VCaP (cell line): ENCODE results near the gene ADCYAP1R1.

Experiments
- H3K27ac ChIP-seq: fragments of 450-650 bp; 2 replicates; pipeline ENCODE4 v1.5.1; 2017
- TF ChIP-seq, protein P1 (sequence below): fragments of 450-650 bp; conservative IDR thresholded peaks from 2 replicates; pipeline ENCODE4 v1.5.1; 2017; ENCODE audit warnings: mild to moderate bottlenecking, moderate library complexity

Gene ADCYAP1R1

DNA sequence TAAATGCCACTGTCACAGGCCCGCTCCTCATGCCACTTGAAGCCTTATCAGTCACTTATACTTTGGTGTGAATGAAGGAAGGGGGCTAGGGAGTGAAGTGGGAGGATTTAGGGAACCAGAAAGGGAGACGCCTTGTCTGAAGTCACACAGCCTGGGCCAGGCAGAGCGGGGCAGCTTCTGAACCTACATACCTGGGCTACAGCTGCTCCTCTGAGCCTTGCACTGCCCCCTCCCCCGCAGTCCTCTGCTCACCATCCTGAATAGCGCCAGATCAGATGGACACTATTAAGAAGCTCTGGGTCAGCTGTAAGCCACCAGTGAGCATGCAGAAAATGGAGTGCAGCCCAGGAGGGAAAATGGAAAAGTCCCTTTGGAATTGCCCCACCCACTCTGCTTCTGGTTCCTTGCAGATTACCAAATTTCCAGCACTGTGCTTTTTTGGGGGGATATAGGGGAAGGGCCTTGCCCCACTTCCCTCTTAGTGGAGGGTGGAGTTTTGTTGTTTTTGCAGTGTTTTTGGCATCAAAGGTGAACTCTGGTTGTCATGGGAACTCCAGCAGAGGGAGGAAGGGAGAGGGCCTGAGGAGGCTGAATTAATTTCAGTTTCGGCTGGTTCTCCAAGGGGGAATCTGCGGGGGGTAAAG, 35.0 kb upstream of the ADCYAP1R1 start:
- TF ChIP-seq, protein P1, sequence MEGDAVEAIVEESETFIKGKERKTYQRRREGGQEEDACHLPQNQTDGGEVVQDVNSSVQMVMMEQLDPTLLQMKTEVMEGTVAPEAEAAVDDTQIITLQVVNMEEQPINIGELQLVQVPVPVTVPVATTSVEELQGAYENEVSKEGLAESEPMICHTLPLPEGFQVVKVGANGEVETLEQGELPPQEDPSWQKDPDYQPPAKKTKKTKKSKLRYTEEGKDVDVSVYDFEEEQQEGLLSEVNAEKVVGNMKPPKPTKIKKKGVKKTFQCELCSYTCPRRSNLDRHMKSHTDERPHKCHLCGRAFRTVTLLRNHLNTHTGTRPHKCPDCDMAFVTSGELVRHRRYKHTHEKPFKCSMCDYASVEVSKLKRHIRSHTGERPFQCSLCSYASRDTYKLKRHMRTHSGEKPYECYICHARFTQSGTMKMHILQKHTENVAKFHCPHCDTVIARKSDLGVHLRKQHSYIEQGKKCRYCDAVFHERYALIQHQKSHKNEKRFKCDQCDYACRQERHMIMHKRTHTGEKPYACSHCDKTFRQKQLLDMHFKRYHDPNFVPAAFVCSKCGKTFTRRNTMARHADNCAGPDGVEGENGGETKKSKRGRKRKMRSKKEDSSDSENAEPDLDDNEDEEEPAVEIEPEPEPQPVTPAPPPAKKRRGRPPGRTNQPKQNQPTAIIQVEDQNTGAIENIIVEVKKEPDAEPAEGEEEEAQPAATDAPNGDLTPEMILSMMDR: no peak
- no peak overlapping the region for H3K27ac ChIP-seq

DNA sequence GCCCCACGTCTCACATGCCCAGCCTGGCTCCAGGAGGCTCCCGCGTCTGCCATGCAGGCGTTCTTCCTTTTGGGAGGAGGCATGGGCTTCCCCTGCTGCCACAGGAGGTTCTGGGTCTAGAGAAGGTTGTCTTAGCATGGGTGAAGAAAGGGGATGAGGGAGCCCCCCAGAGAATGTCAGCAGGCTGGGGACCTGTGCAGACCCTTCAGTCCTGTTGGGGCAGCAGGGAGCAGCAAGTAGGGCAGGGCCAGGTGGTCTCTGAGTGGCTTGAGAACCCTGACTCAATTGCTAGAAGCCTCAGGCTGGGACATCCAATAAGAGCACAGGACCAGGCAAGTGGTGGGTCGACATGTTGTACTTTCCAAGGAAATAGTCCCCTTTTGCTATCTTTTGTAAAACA, 34.4 kb upstream of the ADCYAP1R1 start:
- no peak overlapping the region for H3K27ac ChIP-seq
- TF ChIP-seq, protein P1: no peak

DNA sequence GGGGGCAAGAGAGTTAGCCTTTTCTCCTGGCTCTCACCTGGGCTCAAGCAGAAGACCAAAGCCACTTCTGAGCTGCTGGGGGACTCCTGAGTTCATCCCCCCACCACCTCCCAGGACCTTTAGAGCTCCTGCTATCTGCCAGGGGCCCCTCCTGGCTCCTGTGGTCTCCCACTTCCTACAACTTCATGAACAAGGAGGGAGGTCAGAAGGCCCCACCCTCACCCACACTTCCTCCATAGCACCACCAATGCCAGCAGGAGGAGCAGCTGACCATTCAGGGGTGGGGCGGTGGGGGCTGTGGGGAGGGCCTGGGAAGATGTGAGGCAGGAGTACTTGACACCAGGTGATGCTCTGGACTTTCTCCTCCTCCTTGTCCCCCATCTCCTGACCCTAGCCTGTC, 32.6 kb upstream of the ADCYAP1R1 start:
- TF ChIP-seq, protein P1: no peak
- H3K27ac ChIP-seq: no peak overlapping the region

DNA sequence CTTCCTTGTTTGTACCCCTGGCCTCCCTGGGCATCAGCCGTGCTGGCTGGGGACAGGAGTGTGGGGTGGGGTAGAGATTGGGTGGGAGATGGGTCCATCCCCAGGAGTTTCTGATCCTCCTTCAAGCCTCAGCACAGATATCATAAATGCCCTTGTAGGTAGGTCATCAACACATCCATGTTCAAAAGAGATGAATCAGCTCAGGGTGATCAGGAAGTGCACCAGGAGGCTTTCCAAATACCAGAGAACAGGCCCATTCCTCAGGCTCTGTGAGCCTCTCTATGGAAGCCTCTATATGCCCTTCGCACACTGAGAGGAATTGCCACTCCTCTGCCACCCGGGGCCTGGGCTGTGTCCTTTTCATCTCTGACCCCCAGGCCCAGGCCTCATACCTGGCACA, 31.9 kb upstream of the ADCYAP1R1 start:
- no peak overlapping the region for H3K27ac ChIP-seq
- TF ChIP-seq, protein P1: no peak

DNA sequence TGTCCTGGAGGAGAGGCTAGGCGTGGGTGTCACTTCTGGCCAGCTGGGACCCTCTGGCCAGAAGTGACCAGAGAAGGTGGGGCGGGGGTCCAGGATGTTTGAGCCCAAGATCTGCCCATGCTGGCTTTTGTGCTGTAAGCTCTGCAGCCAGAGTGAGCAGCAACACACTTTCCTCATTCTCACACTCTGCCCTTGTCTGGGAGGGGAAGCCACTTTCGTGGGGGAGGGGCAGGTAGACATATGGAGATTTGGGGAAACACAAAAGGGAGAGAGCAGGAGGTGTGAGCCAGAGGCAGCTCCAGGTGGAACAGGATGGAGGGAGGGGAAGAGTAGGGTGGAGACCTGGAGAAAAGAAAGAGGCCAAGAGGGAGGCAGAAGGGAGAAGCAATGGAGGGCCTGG, 31.5 kb upstream of the ADCYAP1R1 start:
- TF ChIP-seq, protein P1: no peak

DNA sequence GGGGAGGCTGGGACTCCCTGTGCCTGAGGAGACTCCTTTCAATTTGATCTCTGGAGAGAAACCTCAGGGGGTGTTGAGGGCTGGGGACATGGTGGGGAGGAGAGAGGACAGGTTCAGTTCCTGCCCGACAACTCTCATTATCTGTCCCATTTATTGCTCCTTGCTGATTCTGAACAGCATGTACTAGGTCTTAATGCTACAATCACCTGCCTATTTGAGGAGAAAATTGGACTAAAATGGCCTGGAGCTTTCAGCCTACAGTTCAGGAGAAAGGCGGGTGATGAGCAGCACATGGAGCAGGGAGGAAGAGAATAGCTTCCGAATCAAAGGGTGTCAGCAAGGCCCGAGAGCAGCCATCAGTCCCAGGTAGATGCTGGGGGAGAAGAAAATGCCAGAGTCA, 30.0 kb upstream of the ADCYAP1R1 start:
- TF ChIP-seq, protein P1: no peak
- no peak overlapping the region for H3K27ac ChIP-seq

More for the DNA sequence above, 31.5 kb upstream of the ADCYAP1R1 start:
- H3K27ac ChIP-seq: no peak overlapping the region

DNA sequence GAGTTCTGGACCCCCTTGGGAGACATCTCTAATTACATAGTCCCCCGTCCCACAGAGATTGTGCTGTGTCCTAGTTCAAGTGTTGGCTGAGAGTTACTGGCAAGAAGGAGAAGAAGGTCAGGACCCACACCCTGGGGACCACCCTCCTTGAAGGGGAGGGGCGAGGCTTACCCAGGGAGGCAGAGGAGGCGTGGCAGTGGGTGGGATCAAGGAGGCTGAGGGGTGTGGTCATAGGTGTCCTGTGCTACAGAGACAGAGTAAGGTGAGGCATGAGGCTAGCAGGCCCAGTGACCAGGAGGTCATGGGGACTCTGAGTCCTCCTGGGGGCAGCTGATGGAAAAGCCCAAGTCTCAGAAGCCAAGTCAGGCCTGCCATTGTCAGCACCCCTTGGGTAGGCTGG, 29.4 kb upstream of the ADCYAP1R1 start:
- TF ChIP-seq, protein P1: no peak
- H3K27ac ChIP-seq: no peak overlapping the region
